NCI-H2107 (cell line): Measurements from ENCODE around the gene NFE2L1.
"Not testable (repeated sequence)": the region's sequence is repeated elsewhere in the genome, so short reads cannot be mapped to it uniquely, and the experiment has no call there.

Experiments
- DNase-seq: peaks from one replicate; lab custom pipeline; 2025; lab: John Stamatoyannopoulos, UW

NFE2L1 gene

DNA sequence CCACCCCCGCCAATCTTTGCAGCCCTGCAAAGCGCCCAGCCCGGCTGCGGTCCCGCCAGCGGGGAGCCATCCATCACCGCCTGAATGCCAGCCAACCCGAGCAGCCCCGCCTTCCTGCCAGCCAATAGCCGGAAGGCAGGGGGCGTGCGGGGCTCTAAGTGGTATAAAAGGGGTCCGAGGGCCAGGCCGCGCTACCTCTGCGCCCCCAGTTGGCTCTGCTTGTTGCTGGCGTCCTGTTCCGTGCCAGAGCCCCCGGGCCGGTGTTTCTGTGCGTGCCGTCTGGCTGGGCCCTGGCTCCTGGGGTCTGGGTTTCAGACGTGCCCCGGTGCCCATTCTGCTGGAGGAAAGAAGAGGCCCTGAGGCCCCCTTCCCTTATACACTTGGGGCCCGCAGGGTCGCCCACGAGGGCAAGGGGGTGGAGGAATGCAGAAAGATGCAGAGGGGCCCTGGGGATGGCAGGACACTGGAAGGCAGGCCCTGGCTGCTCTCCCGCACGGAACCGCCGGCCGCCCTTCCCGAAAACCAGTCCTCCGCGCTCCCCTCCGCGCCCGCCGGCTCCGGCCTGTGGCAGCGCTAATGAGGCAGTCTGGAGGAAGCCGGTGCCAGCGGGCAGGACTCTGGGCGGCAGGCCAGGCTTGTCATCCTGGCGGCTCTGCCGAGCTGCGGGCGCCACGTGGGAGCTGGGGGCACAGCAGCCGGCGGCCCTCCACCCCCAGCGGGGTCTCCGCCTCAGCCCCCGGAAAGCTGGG is 24.6 kb upstream of the NFE2L1 start:
- DNase-seq: peak; percentile 60

DNA sequence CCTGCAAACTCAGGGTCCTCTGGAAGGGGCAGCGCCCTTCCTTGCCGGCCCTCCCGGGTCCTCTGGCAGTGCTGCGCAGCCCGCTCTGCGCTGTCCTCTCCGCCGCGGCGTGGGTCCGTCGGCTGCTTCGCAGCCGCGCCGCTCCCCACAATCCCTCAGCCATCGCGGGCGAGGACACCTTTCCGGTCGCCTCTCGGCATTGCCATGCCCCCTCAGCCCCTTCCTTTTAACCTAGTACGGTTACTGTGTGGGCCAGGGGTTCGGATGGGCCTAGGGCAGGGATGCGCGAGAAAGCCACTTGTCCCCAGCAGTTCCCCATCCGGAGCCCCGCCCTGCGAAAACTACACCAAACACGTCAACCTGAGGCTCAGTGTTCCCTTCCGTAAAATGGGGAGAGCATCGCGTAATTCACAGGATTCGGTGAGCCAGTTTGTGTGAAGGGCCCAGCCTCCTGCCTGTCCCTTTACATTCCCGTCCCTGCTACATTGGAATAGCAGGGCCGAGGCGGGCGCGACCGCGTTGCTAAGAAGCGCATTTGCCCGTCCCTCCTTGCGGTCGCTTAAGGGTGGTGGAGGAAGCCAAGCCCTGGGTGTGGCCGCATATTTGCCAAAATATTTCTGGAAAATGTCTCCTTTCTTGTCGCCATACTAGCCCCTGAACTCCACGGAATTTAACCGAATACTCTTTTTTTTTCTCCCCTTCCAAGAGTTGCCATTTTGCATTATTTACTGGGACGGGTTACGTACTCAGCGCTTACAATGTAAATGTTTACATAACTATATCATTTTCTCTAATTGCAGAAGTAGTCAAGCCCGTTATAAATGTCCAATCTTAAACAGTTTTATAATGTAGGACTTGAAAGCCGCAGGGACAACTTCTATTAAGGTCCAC is 23.8 kb upstream of the NFE2L1 start:
- no peak for DNase-seq

DNA sequence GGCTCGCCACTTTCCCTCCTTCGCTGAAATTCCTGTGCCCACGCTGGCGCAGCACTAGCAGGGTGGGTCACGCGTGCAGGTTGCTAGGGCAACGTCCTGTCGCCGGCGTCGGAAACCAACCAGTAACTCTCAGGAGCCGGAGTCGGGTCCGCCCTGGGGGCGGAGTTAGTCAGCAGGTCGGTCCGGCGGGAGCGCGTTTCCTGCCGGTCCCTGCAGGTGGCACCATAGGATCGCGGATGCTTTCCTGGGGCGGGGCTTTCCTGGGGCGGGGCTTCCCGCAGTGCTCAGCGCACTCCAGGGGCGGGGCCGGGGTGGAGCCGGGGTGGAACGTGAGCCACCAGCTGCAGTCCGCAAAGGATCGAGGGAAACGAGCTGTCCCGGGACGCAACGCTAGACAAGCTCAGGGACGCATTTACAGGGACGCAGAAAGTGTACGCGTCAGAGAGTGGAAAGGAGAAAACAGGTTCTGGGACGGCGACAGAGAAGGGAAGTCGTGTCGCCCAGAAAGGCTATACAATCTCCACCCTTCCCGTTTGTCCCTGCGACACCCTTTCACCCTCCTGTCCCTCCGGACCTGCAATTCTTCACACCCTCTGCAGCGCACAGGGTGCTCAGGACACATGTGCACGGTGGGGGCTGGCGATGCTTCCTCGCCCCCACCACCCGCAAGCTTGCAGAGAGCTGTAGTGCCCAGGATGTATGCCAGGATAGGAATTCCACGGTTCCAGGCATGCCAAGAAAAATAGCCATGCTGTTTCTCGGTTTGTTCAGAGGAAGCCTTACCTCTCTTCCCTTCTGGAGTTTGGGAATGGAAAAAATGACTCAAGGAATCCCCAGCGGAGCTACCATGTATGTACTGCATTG is 22.9 kb upstream of the NFE2L1 start:
- DNase-seq: peak; percentile 95

DNA sequence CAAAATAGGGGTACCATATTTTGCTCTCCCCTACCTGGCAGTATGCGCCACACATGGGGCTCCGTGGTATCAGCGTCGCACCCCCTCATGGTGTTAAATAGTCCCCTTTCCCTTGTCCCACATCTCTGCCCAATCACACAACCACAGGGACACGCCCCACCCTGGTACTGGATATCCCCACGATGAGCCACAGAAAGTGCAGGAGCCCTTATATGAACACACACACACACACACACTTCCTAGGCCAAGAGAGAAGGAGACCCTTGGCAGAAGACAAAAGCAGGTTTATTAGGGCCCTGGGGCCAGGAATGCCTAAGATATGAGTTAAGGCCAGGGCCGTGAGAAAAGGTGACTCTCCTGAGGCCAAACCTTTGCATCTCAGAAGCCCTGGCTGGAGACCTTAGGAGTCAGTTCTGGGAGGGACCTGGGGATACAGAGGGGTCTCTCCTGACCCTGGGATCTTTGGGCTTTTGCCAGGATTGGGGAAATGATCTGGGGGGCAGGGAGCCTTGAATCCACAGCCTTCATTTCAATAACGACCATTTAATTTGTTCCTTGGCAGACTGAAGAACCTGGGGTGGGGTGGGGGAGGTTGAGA is 22.2 kb upstream of the NFE2L1 start:
- DNase-seq: no peak

DNA sequence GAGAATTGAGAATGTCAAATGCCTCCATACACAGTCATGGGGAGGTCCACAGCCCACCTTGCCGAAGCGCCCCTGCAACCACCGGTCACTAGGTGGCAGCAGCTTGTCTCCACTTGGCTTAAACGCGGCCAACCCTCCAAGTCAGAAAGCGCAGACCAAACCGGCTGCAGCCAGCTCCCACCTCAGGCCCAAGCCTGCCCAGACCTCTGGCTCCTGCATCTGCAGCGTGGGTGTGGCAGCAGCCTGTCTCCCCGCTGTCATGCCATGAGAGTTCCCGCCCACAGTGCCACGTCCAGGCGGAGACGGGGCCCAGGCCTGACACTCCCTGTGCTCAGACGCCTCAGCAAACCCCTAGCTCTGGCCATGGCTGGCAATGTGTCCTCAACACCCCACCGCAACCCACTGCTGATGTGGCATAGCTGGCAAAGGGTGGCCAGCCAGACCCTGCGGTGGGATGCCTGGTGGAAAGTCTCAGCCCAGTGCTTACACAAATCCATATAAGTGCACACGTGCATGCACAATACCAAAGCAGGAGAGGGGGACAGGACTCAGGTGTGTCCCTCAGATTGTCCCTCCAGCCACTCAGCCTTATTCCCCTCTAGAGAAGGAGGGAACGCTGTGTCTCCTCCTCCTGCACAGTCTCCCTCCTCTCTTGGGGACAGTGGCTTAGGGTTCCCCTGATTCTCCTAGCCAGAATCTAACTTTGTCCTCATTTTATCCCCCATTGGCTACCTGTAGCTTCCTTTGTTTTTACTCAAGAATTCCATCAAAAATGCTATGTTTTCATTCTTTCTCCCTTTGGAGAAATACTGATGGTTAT is 21.4 kb upstream of the NFE2L1 start:
- DNase-seq: peak; percentile 68

DNA sequence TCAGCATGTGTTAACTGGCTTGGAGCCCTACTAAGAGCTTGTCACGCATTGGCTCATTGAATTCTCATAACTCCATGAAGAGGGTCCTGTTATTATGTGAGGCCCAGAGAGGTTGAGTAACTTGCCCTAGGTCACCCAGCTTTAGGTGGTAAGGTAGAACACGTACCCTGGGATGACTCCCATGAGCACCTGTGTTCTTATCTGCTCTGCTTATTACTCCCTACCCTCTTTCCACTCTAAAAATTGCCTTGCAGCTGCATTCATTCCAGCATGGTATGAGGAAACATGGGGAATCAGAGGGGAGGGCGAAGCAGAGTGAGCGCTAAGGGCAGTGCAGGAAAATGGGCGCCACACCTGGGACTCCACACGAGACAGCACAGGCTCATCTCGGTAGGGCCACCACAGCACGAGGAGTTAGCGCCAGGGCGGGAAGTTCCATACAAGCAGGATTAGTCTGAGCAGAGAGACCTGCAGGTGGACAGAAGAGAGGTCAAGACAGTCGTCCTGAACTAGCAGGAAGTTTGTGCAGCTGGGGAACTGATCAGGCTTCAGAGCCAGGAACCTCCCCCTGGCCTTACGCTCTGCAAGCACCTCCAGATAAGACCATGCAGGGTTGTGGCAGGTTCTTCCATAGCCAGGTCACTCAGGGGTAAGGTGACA is 20.7 kb upstream of the NFE2L1 start:
- DNase-seq: no peak

DNA sequence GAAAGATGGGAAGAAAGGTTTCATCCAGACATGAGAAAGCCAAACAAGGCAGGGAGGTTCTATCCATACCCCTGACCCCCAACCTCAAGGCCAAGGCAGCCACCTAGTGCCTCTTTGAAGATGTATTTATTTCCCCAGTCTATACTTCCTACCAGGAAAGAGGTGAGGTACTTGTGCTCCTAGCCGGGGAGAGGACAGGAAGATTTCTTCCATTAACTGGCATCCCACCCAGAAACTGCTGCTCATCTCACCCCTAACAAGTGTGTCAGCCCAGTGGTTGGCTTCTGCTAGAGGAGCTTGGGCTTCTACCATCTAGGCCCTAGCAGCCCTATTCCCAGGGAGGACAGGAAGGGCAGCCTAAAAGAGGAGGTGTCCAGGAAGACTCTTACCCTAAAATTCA is 19.4 kb upstream of the NFE2L1 start:
- DNase-seq: no peak

DNA sequence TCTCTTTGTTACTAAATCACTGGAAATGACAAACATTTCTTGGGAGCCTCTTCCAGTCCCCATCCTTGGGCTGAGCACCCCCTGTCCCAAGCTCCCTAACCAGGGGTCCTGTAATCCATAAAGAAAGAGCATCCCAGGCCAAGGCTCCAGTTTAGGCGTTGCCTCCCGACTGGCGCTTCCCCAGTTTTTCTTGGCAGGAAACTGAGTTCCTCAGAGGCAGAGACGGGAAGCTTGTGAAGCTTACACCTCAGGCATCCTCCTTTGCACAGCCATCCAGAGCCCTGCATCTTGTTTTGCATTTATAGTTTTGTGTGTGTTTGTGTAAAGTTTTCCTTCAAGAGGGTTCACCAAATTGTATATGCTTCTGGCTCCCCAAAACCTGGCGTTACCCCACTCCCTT is 17.6 kb upstream of the NFE2L1 start:
- DNase-seq: no peak

DNA sequence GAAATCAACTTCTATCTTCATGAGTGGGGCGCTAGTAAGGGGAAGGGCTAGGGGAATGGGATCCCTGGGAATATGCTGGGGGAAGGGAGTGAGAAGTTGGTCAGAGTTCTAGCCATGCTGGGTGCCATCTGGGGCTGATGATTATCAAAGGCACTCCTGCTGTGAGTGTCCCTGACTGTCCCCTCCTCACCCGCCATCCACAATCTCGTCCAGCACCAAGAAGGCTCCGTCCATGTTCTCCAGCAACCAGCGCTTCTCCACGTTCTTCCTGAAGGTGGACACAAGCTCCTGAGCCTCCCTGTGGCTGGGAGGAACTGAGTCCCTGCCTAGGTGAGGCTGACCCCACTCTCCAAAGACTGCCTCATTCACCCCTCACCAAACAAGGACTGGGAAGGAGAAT is 16.2 kb upstream of the NFE2L1 start:
- no peak for DNase-seq

DNA sequence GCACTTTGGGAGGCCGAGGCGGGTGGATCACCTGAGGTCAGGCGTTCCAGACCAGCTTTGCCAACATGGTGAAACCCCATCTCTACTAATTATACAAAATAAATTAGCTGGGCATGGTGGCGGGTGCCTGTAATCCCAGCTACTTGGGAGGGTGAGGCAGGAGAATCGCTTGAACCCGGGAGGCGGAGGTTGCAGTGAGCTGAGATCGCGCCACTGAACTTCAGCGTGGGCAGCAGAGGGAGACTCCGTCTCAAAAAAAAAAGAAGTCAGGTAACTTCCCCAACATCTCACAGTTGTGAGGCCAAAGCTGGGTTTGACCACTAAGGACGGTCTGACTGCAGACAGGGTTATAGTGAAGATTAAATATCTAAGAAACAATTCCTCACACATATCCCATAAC is 13.4 kb upstream of the NFE2L1 start:
- not testable (repeated sequence) for DNase-seq

DNA sequence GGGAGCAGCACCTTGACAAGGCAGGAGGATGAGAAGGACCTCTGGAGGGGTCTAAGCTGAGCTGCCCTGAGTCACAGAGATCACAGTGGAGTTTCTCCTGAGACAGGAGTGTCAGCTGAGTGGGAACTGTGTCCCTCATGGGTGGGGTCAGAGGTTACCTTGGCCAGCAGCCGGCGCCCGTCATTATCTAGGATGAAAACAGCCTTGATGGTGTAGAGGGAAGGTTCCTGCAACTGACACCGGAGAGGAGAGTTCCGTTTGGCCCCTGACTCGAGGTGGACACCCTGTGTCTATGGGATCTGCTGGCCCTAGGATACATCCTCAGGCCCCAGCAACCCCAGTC is 11.5 kb upstream of the NFE2L1 start:
- DNase-seq: no peak

DNA sequence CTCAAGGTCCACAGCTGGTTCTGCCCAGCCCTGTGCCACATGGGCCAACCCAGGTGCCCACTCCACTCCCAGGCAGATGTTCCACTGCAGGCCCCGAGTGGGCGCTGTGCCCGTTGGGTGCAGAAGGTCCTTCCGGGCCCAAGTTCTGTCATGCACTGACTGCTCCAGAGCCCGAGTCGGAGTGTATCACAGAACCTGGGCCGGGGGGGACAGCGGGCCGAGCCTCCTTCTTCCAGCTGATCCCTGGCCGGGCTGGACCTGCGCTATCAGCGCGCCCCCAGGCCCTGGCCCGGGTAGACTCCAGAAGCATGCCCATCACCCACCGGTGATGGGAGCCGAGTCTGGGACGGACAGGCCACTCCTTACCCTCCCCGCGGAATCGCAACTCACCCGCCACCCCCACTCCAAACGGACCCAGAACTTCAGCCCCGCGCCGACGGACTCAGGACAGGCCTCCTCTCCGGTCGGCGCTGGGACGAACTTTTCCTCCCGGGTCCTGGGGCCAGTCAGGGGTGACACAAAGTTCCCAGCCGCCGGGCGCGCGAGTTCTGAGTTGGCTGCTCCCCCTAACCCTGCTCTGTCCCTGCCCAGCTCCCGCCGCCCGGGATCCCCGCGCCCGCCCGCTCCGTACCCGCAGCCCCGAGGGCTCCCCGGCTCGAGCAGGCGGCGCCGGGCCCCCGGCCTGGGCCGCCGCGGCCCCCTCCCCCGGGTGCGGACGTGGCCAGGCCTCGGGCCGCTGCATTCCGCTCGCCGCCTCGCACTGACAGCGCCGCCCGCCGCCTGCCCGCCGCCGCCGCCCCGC is 10.9 kb upstream of the NFE2L1 start, which contains the start of gene COPZ2:
TSS of gene COPZ2 (minus strand) at position 762 of the 802 bp plus-strand sequence. CDS start at position 742, 20 bp downstream.
- no peak for DNase-seq

DNA sequence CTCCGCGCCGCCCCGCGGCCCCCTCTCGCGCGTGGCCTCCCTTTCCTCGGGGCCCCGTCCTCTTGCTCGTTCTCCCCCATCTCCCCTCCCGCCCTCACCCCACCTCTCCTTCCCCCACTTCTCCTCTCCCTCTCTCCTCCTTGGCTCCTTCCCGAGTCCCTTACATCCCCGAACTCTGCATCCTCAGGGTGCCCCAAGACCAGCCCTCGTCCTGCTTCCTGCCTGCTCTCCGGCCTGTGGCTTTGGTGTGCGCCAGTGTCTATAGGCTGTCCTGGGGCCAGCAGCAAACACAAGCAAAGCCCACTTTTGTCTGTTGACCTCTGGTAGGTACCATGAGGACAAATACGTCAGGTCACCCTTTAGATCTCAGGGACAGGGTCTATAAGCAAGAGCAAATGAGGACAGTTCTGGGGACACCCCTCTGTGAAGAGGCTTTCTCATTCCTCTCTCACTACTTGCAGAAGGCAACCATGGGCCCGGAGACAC is 10.3 kb upstream of the NFE2L1 start:
- no peak for DNase-seq

DNA sequence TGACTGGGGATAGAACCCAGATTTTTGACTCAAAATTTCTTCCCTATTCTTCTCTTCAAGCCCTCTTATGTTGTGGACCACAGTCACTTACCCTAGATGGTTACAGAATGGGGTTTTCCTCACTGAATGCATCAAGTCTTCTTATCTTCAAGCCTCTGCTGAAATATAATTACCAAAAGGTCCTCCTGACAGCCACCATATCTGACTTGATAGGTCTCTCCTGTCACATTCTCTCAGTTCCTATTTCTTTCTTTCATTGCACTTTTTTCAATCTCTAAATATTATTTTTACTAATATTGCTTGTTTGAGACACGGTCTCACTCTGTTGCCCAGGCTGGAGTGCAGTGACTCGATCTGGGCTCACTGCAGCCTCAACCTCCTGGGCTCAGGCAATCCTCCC is 9.5 kb upstream of the NFE2L1 start:
- DNase-seq: no peak

DNA sequence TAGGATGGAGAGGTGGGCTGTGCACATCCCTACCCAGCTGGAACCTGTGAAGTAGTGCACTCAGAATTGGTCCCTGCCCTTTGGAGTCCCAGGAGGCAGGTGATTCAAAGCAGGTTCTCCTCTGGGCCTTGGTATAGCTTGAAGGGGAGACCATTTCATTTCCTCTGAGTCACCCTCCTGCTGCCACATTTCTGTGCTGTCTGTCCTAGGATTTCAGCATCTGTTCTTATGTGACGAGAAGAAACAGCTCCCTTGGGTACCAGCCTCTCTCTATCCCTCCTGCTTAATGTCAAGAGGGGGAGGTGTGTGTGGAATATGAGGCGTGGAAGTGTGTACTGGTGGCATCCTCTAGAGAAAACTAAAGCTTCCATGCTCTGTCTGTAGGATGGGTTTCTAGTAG is 5.0 kb upstream of the NFE2L1 start:
- DNase-seq: no peak

DNA sequence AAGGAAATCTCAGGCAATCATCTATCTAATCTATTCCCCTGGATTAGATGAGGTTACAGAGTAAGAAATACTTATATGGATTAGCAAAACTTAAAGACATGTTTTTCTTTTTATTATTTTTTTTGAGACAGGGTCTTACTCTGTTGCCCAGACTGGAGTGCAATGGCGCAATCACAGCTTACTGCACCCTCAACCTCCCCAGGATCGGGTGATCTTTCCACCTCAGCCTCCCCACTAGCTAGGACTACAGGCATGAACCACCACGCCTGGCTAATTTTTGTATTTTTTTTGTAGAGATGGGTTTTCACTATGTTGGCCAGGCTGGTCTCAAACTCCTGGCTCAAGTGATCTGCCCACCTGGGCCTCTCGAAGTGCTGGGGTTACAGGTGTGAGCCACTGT is 3.3 kb upstream of the NFE2L1 start:
- no peak for DNase-seq

DNA sequence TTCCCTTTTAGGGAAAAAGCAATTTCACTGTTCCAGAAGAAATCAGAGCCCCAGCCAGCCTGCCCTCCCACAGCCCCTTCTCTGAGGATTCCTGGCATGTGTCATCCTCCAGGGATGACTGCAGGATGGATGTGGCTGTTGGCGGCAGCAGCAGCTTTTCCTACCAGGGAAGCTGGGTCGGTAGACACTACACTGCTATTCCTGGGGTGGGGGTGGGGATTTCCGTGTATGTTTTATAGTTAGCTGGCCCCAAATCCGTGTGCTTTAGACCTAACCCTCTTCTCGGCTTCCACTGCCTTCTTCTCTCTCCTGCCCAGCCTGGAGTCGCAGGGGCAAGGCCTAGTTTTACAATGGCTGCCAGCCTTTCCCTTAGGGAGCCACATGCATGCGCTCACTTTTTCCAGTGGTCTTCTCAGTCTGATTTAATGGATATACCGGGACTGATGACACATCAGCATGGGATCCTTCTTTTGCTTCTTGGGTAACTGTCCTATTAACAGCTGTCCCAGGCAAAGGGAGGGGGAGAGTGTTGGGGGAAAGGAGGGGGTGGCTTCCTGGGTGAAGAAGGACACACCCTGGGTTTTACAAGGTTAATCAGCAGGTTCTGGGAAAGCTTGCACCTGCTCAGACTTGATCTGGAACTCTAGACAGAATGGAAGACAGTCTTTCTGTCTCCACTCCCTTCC is 2.7 kb upstream of the NFE2L1 start:
- DNase-seq: no peak

DNA sequence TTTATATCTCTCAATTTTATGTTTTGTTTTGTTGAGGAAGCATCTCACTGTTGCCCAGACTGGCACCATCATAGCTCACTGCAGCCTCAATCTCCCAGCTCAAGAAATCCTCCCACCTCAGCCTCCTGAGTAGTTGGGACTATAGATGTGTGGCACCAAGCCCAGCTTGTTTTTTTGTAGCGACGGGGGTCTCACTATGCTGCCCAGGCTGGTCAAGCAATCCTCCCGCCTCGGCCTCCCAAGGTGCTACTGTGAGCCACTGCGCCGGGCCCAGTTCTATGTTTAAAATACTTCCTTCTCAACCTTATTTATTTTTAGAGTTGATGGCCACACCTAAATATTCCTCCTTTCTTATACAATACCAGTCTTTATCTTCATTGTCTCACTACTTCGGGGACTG is 1.9 kb upstream of the NFE2L1 start:
- DNase-seq: no peak
